ENCODE measurements around the gene NCR2.

- TF ChIP-seq CTCF (IDR thresholded peaks at IDR 0.05): no peak
- no peak for TF ChIP-seq POLR2A (IDR thresholded peaks at IDR 0.05)
Measured at GRCh38 chr6:41345901-41346300, 10.5 kb downstream of the NCR2 start.

Data from ovary (tissue), 3 donors.